ENCODE data around the gene SLC19A2.
"Not testable (repeated sequence)": the region's sequence is repeated elsewhere in the genome, so short reads cannot be mapped to it uniquely, and the experiment has no call there.

The SLC19A2 gene

DNA sequence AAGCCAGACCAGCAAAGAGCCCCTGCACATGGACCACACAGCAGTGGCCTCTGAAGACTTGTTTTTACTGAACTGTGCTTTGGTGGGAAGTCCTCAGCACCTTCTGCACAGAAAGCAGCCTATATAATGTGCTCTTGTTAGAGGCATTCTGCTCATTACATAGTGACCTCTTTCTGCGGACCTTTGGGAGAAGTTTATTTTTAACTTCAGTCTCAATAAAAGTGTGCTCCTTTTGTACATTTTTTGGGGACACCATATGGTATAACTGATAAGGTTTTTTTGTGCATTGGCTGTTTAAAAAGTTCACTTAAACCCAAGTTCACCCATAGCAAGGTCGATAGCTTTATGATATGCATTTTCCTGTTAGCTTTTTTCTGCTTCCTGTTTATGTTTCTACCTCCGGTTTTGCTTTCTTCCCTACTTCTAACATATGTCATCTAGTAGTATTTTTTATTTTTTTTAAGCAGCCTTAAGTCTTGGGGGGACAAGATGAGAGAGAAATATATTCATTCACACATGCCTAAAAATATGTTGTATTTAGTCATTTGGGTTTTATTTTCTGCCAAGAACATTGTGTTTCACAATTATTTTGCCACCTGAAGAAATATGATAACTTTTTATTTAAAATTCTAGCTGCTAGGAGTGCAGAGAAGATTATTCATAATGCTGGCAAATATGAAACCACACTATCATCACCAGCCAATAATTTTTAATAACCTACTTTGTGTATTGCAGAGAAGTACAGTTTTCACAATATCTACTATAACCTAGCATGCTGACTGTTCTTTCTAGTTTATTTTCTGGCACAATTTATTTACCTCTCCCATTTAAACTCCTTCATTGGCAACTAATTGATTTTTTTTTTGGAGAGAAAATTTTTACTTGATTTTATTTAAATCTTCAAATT, 22.9 kb upstream of the SLC19A2 start:
- no peak for DNase-seq

DNA sequence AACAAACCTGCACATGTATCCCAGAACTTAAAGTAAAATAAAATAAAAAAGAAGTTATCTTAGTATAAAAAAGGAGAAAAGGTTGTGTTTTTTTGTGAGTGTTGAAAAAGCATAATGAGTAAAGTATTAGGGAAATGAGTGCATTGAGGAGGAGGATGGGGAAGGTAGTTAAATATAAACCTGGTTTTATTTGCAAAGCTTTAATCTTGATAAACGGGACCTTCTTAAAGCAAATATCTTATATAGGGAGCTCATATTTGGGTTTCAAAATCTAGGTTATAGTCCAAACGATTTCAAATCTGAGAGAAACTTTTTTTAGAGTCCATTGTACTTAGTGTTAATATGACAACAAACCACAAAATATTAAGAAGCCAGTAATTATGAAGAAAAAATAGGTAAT, 21.7 kb upstream of the SLC19A2 start:
- DNase-seq = no peak

DNA sequence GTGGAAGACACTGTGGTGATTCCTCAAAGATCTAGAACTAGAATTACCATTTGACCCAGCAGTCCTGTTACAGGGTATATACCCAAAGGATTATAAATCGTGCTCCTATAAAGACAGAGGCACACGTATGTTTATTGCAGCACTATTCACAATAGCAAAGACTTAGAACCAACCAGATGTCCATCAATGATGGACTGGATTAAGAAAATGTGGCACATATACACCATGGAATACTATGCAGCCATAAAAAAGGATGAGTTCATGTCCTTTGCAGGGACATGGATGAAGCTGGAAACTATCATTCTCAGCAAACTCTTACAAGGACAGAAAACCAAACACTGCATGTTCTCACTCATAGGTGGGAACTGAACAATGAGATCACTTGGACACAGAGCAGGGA, 17.9 kb upstream of the SLC19A2 start:
- not testable (repeated sequence) for DNase-seq

DNA sequence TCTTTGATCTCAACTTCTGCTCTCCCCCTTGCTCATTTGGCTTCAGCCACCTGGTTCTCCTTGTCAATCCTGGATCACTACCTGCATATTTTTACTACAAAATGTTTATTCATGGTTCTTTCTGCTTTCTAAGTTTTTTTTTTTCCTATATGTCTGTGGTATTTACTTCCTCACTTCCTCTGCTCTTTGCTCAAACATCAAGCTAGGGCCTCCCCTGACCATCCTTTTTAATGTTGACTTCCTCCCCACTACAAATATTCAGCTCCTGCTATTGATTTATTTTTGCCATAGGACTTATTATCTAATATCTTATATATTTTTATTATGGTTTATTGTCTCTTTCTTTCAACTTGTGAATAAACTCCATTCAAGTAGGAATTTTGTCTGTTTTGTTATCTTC, 14.1 kb upstream of the SLC19A2 start:
- no peak for DNase-seq

DNA sequence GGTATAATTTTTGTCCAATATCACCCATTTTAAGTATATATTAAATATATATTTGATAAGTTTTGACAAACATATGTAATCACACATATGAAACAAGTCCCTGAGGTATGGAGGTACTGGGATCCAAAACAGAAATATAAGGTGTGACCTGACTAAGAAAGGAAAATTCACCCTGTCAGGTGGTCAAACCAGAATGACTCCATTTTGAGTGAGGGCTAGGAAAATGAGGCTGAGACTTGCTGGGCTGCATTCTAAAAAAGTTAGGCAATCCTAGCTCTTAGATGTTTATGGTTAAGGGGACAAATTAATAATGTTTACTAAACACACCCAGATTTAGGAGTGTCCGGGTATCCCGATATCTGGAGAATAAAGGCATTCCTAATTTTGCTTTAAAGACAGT, 11.6 kb upstream of the SLC19A2 start:
- DNase-seq = no peak

DNA sequence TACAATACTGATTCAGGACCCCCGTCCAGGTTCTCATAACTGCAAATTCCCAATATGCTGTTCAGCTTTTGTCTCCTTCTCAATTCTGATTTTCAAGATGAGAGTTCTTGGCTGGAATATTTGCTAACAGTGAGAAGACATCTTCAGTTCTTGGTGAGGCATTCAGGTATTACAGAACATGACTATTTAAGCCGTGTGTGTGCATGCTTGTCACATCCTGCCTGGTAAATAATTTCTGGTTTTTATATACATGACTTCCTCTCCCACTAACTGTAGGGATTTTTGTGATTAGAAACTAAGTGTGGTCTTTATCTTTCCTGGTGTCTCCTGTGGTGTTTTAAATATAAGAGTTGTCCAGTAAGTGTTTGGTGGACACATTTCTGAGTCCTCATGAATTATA, 10.2 kb upstream of the SLC19A2 start:
- DNase-seq = no peak

DNA sequence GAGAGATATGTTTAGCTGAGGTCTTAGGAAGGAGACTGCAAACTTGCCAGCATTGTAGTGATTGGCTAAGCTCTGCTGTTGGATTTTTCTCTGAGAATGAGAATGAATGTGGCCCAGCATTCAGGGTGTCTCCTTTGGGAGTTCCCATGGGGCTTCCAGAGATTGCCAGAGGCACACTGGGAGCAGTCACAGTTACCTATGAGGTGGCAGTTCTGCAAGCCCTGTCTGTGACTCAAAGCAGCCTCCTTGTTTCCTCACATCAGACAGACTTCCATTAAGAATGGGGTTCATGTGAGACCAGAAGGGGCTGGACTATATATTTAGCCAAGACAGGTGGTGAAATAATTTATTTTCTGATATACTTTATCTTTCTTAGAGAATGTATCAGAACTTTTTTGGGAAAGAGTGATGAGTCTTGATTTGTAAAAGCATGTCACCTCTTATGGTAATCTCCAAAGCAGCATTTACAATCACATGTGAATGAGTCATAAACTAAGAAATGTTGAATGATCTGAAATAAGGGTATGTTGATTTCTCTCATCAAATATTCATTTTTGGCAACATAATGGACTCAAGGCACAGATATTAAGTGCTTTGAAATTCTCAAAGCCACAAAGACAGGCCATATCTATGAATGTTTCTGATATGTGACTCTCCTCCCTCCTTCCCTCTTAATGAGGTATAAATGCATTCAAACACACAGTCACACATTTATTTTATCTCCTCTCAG, 9.5 kb upstream of the SLC19A2 start:
- no peak for DNase-seq

DNA sequence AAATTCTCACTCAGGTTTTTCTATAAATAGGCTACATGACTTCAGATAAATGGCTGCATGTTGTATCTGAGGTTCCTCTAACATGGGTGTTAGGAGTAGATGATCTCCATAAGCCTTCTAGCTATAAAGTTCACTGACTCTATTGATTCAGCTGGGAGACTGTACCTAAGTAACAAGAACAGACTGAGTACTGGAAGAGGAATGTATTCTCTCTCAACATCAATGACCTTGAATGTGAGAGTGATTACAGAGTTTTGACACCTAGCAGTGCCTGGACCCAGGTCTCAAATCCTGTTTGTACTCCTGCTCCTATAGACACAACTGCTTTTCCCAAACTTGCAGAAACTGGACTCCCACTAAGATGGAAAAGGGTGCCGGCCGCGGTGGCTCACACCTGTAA, 8.6 kb upstream of the SLC19A2 start:
- no peak for DNase-seq

DNA sequence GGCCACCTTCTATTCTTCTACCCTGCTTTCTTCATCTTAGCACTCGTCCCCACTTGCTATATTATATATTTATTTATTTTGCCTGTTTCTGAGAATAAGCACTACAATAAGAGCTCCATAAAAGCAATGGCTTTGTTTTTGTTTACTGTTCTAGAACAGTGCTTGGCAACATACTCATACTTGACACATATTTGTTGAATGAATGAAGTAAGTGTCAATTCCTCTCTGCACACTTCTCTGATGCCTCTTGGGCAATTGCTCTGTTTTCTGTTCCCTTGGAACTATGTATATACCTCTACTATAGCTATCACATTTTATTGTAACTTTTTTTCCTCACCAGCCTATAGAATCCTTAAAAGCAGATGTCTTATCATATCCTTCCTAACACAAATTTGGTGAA, 7.5 kb upstream of the SLC19A2 start:
- no peak for DNase-seq

DNA sequence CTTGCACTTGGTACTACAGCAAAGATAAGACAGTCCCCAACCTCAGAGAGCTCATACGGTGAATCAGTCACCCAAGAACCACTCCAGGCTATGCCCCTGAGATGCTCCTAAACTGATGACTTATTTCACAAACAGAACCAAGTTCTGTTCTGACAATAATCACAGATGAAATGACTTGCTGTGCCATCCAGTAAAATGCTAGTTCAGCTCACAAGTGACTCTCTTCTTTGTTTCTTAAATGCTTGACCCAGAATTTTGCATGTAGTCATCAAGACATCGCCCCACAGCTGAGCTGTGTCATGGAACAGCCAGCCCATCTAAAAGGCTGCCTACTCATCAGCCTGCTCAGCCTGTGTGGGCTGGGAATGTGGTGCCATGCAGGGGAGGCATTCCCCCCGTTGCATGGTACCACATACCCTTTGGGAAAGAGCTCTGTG, 6.1 kb upstream of the SLC19A2 start:
- DNase-seq = no peak

DNA sequence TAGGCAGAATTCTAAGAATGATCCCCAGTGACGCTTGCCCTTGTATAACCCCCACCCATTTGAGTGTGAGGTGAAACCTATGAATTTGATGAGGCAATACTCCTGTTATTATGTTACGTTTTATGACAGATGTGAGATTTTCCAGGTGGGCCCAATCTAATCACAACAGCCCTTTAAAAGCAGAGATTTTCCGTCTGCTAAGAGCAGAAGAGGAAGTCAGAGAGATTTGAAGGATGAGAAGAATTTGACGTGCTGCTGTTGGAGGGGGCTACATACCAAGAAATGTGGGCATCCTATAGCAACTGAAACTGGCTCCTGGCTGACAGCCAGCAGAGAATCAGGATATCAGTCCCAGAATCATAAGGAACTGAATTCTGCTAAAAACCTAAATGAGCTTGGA, 2.4 kb upstream of the SLC19A2 start:
- DNase-seq = no peak

DNA sequence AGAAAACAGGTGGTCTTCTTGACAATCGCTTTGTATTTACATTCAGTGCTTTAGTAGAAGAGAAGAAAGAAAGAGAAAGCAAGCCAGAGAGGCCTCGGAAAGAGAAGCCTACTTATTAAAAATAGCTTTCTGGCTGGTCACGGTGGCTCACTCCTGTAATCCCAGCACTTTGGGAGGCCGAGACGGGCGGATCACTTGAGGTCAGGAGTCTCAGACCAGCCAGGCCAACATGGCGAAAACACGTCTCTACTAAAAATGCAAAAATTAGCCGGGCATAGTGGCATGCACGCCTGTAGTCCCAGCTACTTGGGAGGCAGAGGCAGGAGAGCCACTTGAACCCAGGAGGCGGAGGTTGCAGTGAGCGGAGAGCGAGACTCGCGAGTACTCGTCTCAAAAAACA, 1.8 kb upstream of the SLC19A2 start:
- no peak for DNase-seq

DNA sequence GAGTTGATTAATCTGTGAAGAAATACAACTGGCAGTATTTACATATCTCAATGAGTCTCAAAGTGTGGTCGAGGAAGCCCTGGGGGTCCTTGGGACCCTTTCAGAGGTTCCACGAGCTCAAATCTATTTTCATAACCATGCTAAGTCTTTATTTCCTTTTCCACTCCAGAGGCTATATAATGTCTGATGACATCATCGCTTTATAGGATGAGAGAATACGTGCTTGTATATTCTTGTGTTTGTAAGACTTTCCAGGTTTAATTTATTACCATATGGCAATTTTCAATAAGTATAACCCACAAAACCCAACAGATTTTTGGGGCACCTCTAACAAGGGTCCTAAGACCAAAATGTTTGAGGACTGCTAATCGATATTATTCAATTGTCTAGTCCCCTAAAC, 1.4 kb upstream of the SLC19A2 start:
- DNase-seq = no peak

DNA sequence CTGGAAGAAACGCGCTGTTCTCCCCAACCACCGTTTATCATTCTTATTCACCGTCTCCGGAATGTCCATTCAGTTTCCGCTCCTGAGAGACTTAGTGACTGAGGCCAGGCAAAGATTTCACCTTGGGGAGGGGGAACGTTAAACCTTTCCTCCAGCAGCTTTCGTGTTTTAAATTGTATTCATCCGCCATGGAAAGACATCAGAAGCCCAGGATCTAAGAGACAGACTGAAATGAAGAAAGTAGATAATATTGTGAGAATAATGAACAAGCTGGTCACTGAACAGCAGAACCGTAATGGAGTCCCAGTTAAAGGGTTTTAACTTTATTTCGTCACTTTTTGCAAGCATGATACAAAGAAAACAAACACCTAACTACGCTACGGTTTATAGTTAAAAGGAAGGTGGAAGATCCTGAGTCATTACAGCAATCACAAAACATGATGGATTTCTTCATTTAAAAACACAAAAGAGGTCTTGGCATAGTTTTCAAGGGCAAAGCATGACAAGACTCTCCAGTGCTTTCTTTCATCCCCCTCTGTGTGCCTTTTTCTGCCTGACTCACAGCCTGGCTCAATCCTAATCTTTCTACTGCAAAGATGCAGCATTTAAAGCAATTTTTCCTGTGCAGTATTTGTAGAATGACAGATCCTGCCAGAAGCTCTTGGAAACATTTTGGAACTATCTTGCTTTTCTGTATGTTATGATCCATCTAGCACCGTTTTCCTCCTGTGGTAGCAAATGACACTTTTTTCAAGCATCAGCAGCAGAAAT, 722 bp upstream of the SLC19A2 start:
- no peak for DNase-seq

DNA sequence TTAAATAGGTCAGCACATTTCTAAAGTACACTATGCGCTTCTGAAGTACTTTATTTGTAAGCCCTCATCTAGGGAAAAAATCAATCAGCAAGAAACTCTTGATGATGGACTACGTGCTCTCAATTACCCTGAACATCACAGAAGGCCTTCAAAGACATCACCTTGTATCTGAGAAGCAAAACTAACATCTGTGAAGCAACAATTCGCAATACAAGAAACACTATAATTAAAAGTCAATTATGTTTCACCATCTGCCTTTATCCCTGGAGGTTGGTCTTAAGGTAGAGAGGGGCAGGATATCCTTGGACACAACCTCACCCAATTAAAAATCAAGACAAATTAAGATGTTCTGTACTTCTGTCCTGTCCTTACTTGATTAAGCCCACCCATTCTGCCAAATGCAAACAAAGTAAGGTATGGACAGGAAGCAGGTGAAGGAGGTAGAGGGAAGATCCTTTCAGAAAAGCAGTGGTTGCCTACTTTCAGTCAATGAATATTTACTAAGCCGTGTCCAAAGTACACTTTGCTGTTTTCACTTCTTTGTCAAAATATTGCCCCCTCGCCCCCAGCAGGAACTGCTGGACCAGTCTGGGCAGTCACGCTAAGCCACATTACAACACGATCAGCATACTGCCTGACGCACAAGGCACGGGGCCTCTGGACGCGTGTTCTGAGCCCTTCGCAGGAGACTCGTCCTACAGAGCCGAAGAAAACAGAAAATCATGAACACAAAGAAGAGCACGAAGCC, 887 bp downstream of the SLC19A2 start:
- DNase-seq = peak; percentile 25

DNA sequence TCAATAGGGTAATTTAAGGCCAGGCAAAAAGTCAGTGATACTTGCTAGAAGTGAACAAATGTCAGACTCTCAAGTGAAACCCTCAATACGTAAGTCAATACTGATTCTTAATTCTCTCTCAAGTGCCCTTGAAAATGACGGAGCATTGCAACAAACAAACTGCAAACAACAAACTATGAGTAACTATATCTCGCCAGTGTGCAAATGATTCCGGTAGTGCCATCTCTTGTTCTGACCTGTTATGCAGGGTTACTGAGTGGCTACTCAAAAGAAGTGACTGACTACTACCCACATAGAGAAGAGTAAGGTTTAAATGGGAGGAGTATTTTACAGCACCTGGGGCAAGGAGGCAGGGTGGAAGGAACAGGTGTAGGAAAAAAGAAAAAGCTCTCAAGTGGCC, 1.6 kb downstream of the SLC19A2 start:
- no peak for DNase-seq

DNA sequence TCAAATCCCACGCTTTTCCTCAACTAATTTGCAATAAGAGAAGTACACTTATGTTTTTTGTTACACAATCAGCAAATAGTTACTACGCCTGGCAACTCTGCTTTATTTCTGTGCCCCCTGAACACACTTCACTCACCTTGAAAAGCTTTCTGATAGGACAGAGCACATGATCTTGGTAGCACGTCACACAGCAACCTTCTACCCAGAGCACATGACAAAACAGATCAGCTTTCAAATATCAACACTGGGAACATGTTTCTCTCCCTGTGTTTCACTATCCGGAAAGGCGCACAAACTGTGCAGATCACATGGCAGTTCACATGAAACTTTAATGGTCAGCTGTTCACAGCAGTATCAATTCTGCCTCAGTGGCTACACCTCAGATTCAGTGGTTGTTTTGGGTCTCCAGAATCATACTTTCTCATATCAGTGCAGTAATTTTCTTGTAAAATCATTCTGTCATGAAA, 2.2 kb downstream of the SLC19A2 start:
- no peak for DNase-seq

DNA sequence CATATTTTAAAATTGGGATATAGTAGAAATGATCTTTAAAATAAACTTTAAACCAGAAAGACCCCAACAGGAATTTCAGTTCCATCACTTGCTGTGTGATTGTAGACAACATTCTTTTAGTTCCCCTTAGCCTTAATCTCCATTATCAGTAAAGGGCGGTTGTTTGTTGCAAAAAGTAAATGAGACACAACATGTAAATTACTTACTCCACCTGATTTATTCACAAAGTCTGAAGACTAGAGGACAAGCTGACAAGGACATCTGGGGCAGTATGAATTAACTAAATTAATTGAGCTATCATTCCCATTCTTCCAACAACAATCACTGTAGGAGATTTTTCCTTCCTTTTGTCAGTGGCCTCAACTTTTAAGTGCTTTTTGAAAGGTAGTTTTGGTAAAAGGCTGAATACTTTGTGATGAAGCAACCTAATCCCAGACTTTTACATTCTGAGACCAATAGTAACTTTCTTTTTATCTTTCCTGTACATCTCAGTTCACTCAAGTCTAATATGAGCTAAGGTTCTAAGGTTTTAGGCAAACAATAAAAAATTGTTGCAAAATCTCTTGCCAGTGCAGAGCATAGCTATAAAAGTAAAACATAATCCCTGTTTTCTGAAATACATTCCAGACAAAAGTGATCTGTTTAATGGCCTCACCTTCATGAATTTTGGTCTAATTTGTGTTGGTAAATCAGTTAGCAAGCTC, 6.2 kb downstream of the SLC19A2 start:
- no peak for DNase-seq

DNA sequence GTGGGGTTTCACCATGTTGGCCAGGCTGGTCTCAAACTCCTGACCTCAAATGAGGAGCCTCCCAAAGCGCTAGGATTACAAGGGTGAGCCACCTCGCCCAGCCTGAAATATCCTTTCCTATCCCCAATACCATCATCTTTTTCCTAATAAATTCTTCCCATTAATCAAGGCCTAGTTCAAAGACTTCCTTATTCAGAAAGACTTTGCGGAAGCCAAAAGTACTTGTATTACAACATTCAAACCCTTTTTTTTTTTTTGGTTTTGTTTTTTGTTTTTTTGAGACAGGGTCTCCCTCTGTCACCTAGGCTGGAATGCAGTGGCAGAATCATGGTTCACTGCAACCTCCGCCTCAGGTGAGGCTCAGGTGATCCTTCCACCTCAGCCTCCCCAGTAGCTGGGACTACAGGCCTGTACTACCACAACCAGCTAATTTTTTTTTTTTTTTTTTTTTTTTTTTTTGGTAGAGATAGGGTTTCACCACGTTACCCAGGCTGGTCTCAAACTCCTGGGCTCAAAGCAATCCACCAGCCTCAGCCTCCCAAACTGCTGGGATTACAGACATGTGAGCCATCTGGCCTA, 7.6 kb downstream of the SLC19A2 start:
- DNase-seq = no peak

DNA sequence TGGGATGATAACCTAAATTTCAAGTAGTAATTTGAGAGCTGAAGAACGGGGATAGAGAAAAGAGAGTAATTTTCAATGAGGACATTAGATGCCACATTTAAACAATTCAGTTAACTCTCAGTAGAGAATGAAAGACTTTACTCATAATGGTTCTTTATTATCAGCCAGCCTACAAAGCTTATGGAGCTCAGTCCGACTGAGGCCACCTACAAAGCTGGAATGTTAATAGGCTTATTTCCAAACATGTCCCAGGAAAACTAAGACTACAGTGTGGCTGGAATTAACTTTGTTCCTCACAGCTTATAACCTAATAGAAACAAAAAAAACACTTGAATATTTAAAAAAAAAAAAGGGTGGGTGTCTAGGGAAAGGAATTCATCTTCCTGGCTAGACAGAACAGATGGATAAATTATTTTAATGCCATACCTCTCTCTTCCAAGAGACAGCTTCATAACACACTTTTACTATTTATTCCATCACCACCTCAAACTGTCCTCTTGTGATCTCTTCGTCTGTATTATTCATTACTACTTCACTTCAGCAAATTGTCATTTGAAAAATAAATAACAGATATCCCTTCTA, 9.8 kb downstream of the SLC19A2 start:
- DNase-seq = no peak

DNA sequence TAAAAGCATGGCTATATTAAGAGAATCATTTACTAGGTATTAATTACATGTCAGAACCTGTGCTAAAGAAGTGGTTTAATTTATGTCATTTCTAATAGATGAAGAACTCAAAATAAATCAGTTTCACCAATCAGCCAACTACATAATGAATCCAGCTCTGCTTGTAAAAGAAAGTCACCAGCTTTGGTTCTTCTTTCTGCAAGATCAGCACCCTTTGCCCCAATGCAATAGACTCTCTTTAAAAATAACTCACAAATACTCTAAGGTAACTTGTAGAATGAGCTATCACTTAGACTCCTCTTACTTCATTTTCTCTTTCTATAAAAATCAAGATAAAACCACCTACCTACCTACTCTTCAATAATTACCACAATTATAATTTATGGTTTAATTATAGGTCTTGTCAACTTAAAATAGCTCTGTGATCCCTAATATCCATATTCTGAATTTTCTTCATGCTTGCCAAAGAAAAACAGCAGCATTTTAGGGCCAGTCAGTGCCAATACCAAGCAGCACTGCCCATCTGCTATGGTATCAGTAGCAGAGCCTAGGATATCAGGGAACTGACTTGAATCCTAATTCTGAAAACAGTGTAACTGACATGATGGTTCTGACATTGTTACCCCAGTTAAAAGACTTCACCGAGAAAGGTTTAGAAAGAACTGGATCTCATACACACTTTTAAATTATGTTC, 11.3 kb downstream of the SLC19A2 start:
- DNase-seq = no peak
